H1 (cell line): ENCODE measurements around the gene ZNF398. TPM values are rescaled to one million over a fixed set of nuclear protein-coding genes. Genes with fewer than 3 reads are reported as not detected.

Experiments used
- CTCF ChIA-PET: fragments of 300-600 bp; sonication (Branson Sonifier 250); formaldehyde crosslinking; loops from one replicate; lab custom pipeline; 2021; ENCODE audit not compliant: partially characterized antibody; lab: Charles Lee
- POLR2A ChIA-PET: fragments of 300-600 bp; sonication (Branson Sonifier 250); formaldehyde crosslinking; loops from one replicate; lab custom pipeline; 2021; ENCODE audit warnings: inconsistent platforms; ENCODE audit not compliant: partially characterized antibody; lab: Charles Lee
- DNase-seq, 2 experiments: peaks; one replicate each; pipeline versions ENCODE4 v3.0.0 to v3.0.0-alpha.2; 2010 to 2022; ENCODE audit warnings: low spot score in 2 of 2, low read depth in 1 of 2, mixed read lengths in 1 of 2
- FAIRE-seq: peaks from 2 replicates; lab custom pipeline; 2011; peaks lifted over from hg19 to GRCh38; lab: Jason Lieb, UNC
- H2AFZ ChIP-seq: 2 replicates; pipeline ENCODE4 v1.8.1; 2012; ENCODE audit warnings: low read length, inconsistent platforms
- H2AK5ac ChIP-seq: 2 replicates; pipeline ENCODE4 v1.6.1; 2013; ENCODE audit warnings: low read depth, low read length
- H2BK120ac ChIP-seq: replicated peaks from 2 replicates; pipeline ENCODE3; 2013; ENCODE audit warnings: low read depth, low read length, inconsistent platforms
- H2BK12ac ChIP-seq: 2 replicates; pipeline ENCODE4 v1.6.1; 2013; ENCODE audit warnings: low read depth, low read length
- H2BK15ac ChIP-seq: 2 replicates; pipeline ENCODE4 v1.6.1; 2013; ENCODE audit warnings: low read length
- H2BK20ac ChIP-seq: 2 replicates; pipeline ENCODE4 v1.6.1; 2013; ENCODE audit warnings: low read length
- H2BK5ac ChIP-seq: 2 replicates; pipeline ENCODE4 v1.6.1; 2013; ENCODE audit warnings: low read depth, low read length
- H3K14ac ChIP-seq: 2 replicates; pipeline ENCODE4 v1.6.1; 2013; ENCODE audit warnings: inconsistent platforms; ENCODE audit not compliant: insufficient read length
- H3K18ac ChIP-seq: 2 replicates; pipeline ENCODE4 v1.6.1; 2013; ENCODE audit warnings: low read length; ENCODE audit errors: extremely low read depth
- H3K23ac ChIP-seq: 2 replicates; pipeline ENCODE4 v1.6.1; 2013; ENCODE audit warnings: inconsistent platforms; ENCODE audit not compliant: insufficient read length
- H3K23me2 ChIP-seq: 2 replicates; pipeline ENCODE4 v1.6.1; 2013; ENCODE audit warnings: low read depth, low read length
- H3K27ac ChIP-seq: 2 replicates; pipeline ENCODE4 v1.6.1; 2011; ENCODE audit warnings: low read depth, low read length, inconsistent platforms
- H3K27me3 ChIP-seq, 4 experiments: replicated peaks in 1 of 4; 1 replicate in 1 of 4; 2 replicates in 3 of 4; pipeline versions ENCODE4 v1.6.1 to v1.8.1; 2011 to 2013; ENCODE audit warnings: low read length in 3 of 4, mild to moderate bottlenecking in 3 of 4, inconsistent platforms in 2 of 4, mixed read lengths in 2 of 4, moderate library complexity in 1 of 4; ENCODE audit not compliant: control insufficient read depth in 3 of 4, insufficient read depth in 3 of 4; ENCODE audit errors: extremely low read depth in 1 of 4
- H3K36me3 ChIP-seq, 4 experiments: 2 replicates each; pipeline versions ENCODE4 v1.6.1 to v1.8.1; 2011 to 2013; ENCODE audit warnings: mild to moderate bottlenecking in 4 of 4, low read length in 3 of 4, moderate library complexity in 2 of 4, control low read depth in 1 of 4, inconsistent platforms in 1 of 4; ENCODE audit not compliant: insufficient read depth in 4 of 4, control insufficient read depth in 2 of 4
- H3K4ac ChIP-seq: replicated peaks from 2 replicates; pipeline ENCODE3; 2013; ENCODE audit warnings: low read length, low read depth, mixed read lengths, inconsistent platforms; ENCODE audit not compliant: insufficient read length
- H3K4me1 ChIP-seq, 4 experiments: replicated peaks in 1 of 4; 1 replicate in 1 of 4; 2 replicates in 3 of 4; pipeline versions ENCODE4 v1.6.1 to v1.8.1; 2011 to 2013; ENCODE audit warnings: low read length in 3 of 4, inconsistent platforms in 2 of 4, mixed read lengths in 1 of 4; ENCODE audit not compliant: insufficient read depth in 4 of 4, control insufficient read depth in 3 of 4
- H3K4me2 ChIP-seq, 2 experiments: 2 replicates each; pipeline versions ENCODE4 v1.6.1 to v1.8.1; 2011 to 2013; ENCODE audit warnings: low read depth in 2 of 2, low read length in 2 of 2, control low read depth in 1 of 2, inconsistent platforms in 1 of 2, mild to moderate bottlenecking in 1 of 2; ENCODE audit not compliant: insufficient read depth in 1 of 2
- H3K4me3 ChIP-seq, 4 experiments: fragments of 200-600, 300-600 bp in 1 of 4; sonication (generic), shearing (Covaris generic), sonication (Bioruptor Twin) in 1 of 4; 2 replicates each; pipeline versions ENCODE4 v1.5.1 to v1.8.1; 2011 to 2016; ENCODE audit warnings: low read length in 4 of 4, low read depth in 3 of 4, control low read depth in 2 of 4, inconsistent platforms in 2 of 4, mild to moderate bottlenecking in 2 of 4, mixed read lengths in 1 of 4, moderate library complexity in 1 of 4; ENCODE audit not compliant: insufficient read depth in 2 of 4; ENCODE audit errors: extremely low read depth in 1 of 4
- H3K56ac ChIP-seq: replicated peaks from 2 replicates; pipeline ENCODE3; 2013; ENCODE audit warnings: low read depth, mild to moderate bottlenecking, mixed read lengths, low read length, inconsistent platforms; ENCODE audit not compliant: insufficient read length
- H3K79me1 ChIP-seq: 2 replicates; pipeline ENCODE4 v1.6.1; 2013; ENCODE audit warnings: low read depth, low read length, control low read depth
- H3K79me2 ChIP-seq, 2 experiments: 2 replicates each; pipeline versions ENCODE4 v1.6.1 to v1.8.1; 2012 to 2013; ENCODE audit warnings: low read length in 2 of 2, mild to moderate bottlenecking in 2 of 2, inconsistent platforms in 1 of 2; ENCODE audit not compliant: insufficient read depth in 2 of 2, control insufficient read depth in 1 of 2
- H3K9ac ChIP-seq, 4 experiments: replicated peaks in 1 of 4; 1 replicate in 1 of 4; 2 replicates in 3 of 4; pipeline versions ENCODE4 v1.6.1 to v1.8.1; 2011 to 2013; ENCODE audit warnings: low read depth in 3 of 4, low read length in 3 of 4, control low read depth in 2 of 4, mild to moderate bottlenecking in 2 of 4, moderate library complexity in 2 of 4, inconsistent platforms in 1 of 4; ENCODE audit errors: extremely low read depth in 1 of 4
- H3K9me3 ChIP-seq, 2 experiments: 2 replicates each; pipeline versions ENCODE4 v1.6.1 to v1.8.1; 2012 to 2013; ENCODE audit warnings: mild to moderate bottlenecking in 2 of 2, moderate library complexity in 2 of 2, control low read depth in 1 of 2, inconsistent platforms in 1 of 2, low read depth in 1 of 2, low read length in 1 of 2, mixed read lengths in 1 of 2; ENCODE audit not compliant: insufficient read depth in 2 of 2
- H4K20me1 ChIP-seq, 2 experiments: replicated peaks in 1 of 2; 2 replicates each; pipeline versions ENCODE3 to v1.8.1; 2011 to 2013; ENCODE audit warnings: inconsistent platforms in 2 of 2, low read length in 2 of 2, mild to moderate bottlenecking in 1 of 2; ENCODE audit not compliant: insufficient read depth in 2 of 2, control insufficient read depth in 1 of 2
- H4K5ac ChIP-seq: 2 replicates; pipeline ENCODE4 v1.6.1; 2013; ENCODE audit warnings: low read length, low read depth, mixed read lengths, inconsistent platforms; ENCODE audit not compliant: insufficient read length
- H4K8ac ChIP-seq: 2 replicates; pipeline ENCODE4 v1.8.0; 2013; ENCODE audit warnings: mild to moderate bottlenecking, moderate library complexity, low read length, inconsistent platforms; ENCODE audit not compliant: insufficient read depth; ENCODE audit errors: extremely low read depth
- H4K91ac ChIP-seq: replicated peaks from 2 replicates; pipeline ENCODE3; 2013; ENCODE audit warnings: low read length, mixed read lengths, inconsistent platforms; ENCODE audit not compliant: insufficient read length
- CHD2 ChIP-seq: IDR thresholded peaks from 2 replicates; pipeline ENCODE4 v1.6.1; 2012; ENCODE audit warnings: low read length, improper control_type of control experiment
- EP300 ChIP-seq, 2 experiments: IDR thresholded peaks; 1 replicate in 1 of 2; 2 replicates in 1 of 2; pipeline ENCODE4 v1.6.1; 2011 to 2012; ENCODE audit warnings: low read depth in 2 of 2, low read length in 2 of 2, mild to moderate bottlenecking in 2 of 2, borderline replicate concordance in 1 of 2, inconsistent platforms in 1 of 2, moderate library complexity in 1 of 2
- HDAC6 ChIP-seq: IDR thresholded peaks from one replicate; pipeline ENCODE4 v1.7.1; 2012; ENCODE audit warnings: low read depth, mild to moderate bottlenecking, inconsistent platforms, low read length, moderate library complexity
- TEAD4 ChIP-seq: IDR thresholded peaks from 2 replicates; pipeline ENCODE4 v1.6.1; 2012; ENCODE audit warnings: low read depth, low read length, inconsistent platforms, mixed read lengths
- WGBS, 2 experiments: shearing (Covaris generic) in 1 of 2; methylation state at CpG; one replicate each; pipeline versions ENCODE4 v1.1.6 to v1.1.7; 2013 to 2015; ENCODE audit warnings: low lambda C conversion rate in 2 of 2, mixed read lengths in 2 of 2, inconsistent platforms in 1 of 2, low coverage in 1 of 2, missing lambda C conversion rate in 1 of 2; ENCODE audit not compliant: insufficient replicate concordance in 2 of 2, insufficient coverage in 1 of 2, insufficient read length in 1 of 2; ENCODE audit errors: extremely low coverage in 1 of 2, missing lambda C conversion rate in 1 of 2; 5-methylcytosine and 5-hydroxymethylcytosine counted together
- polyA plus RNA-seq, 7 experiments: library from polyadenylated mRNA; depleted of rRNA in 3 of 7; stranded (reverse) in 5 of 7; unstranded in 2 of 7; fragments of >200 nt in 5 of 7; fragments of 200-250 nt in 2 of 7; gene quantifications; 1 replicate in 5 of 7; 2 replicates in 1 of 7; 4 replicates in 1 of 7; pipeline versions ENCODE4 v1.2.1 to v1.2.3, GENCODE V29; 2011 to 2013; ENCODE audit warnings: missing spikeins in 2 of 7, mixed read lengths in 2 of 7
- total RNA-seq: library from RNA; stranded (reverse); fragmentation: NEBNext Ultra II Directional; extraction: Animal tissue kit (Norgen Biotek cat#: 25700); gene quantifications from 2 replicates; pipeline ENCODE4 v1.2.1, GENCODE V29; 2021

The ZNF398 gene
- total and polyA plus RNA-seq, 2 of the 8 experiments (the other 6 are each of a cell fraction or from before 2014, with no cell fraction given): 52.7 to 63.5 TPM

DNA sequence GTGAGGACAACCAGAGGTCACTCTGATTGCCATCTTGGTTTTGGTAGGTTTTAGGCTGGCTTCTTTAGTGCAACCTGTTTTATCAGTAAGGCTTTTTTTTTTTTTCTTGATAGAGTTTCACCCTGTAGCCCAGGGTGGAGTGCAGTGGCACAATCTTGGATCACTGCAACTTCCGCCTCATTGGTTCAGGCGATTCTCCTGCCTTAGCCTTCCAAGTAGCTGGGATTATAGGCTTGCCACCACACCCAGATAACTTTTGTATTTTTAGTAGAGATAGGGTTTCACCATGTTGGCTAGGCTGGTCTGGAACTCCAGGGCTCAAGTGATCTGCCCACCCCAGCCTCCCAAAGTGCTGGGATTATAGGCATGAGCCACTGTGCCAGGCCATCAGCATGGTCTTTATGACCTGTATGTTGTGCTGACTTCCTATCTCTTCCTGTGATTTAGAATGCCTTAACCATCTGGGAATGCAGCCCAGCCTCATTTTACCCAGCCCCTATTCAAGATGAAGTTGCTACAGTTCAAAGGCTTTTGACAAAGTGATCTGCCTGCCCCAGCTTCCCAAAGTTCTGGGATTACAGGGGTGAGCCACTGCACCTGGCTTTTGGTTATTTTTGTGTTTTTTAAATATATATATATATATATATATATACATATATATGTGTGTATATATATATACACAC lies 14.1 kb upstream of the ZNF398 start:
- H3K23ac ChIP-seq: no peak overlapping the region
- H4K20me1 ChIP-seq: no peaks in the 10 kb centered on the region
- peaks cover 6 to 8% of the 10 kb centered on the region in 2 experiments; a peak in 3 of 4 replicates for H3K9me3 ChIP-seq
- H2BK15ac ChIP-seq: no peak overlapping the region
- H2BK5ac ChIP-seq: no peak overlapping the region
- ChIA-PET CTCF (interaction anchor here (0.6 to 3.1 kb wide), 6 partner anchors 13 to 115 kb away, joined by 3 to 15 read pairs (median 3); partner anchors contain the start of gene ZNF398), POLR2A (interaction anchor here (1.0 to 1.7 kb wide), 4 partner anchors 10 to 26 kb away, joined by 3 to 7 read pairs (median 4); partner anchors contain the start of gene ZNF398)
- no peak for FAIRE-seq
- no peak overlapping the region for H2BK120ac ChIP-seq
- no peak overlapping the region for H4K8ac ChIP-seq
- no peak for DNase-seq
- no peak overlapping the region for H2AFZ ChIP-seq
- no peak overlapping the region for H3K9ac ChIP-seq
- no peak overlapping the region for H2BK12ac ChIP-seq
- H4K91ac ChIP-seq: no peak overlapping the region
- H3K4me2 ChIP-seq: no peak overlapping the region
- no peak overlapping the region for H3K4ac ChIP-seq
- 91% methylated on average over 2 of the region's 2 CpGs; no CpG with 5 or more reads in 1 of the 2 experiments for WGBS, 2 experiments
- H3K23me2 ChIP-seq: no peaks in the 10 kb centered on the region
- H3K56ac ChIP-seq: no peak overlapping the region
- peaks cover 0 to 27% (median 10%) of the 10 kb centered on the region in 4 experiments; a peak in 7 of 8 replicates for H3K36me3 ChIP-seq
- H3K4me1 ChIP-seq: peaks cover 0 to 6% (median 0%) of the 10 kb centered on the region in 4 experiments; a peak in 2 of 7 replicates
- H4K5ac ChIP-seq: no peak overlapping the region
- no peaks in the 10 kb centered on the region for H3K79me2 ChIP-seq
- H3K18ac ChIP-seq: no peak overlapping the region
- H3K27ac ChIP-seq: no peak overlapping the region
- no peak overlapping the region for H3K4me3 ChIP-seq
- H3K14ac ChIP-seq: no peak overlapping the region
- no peak overlapping the region for H2BK20ac ChIP-seq
- H2AK5ac ChIP-seq: no peak overlapping the region
- no peaks in the 10 kb centered on the region for H3K27me3 ChIP-seq
- TF ChIP-seq CHD2 (no peak), TEAD4 (no peak), HDAC6 (no peak), EP300 (IDR thresholded peaks at IDR 0.05; ENCODE audit: borderline replicate concordance in 1 of 2, low read depth in 2 of 2, low read length in 2 of 2) (no peak)
- TF ChIP-seq, all 59 proteins: peak for 0
- no peaks in the 10 kb centered on the region for H3K79me1 ChIP-seq
